BE2C (cell line): Measurements from ENCODE around the gene PLB1.
A peak's percentile ranks its signal among the peaks of the same experiment; 100 is the strongest.

Experiments
- DNase-seq: peaks from one replicate; pipeline ENCODE4 v3.0.0-alpha.2; 2020
- H3K27me3 ChIP-seq: fragments of 250-450 bp; sonication (Bioruptor Pico); 2 replicates; pipeline ENCODE4 v1.5.1; 2020; ENCODE audit warnings: mild to moderate bottlenecking
- H3K36me3 ChIP-seq: fragments of 250-450 bp; sonication (Bioruptor Pico); 2 replicates; pipeline ENCODE4 v1.5.1; 2020; ENCODE audit warnings: mild to moderate bottlenecking
- H3K4me1 ChIP-seq: fragments of 250-450 bp; sonication (Bioruptor Pico); 2 replicates; pipeline ENCODE4 v1.5.1; 2020
- H3K4me3 ChIP-seq: 2 replicates; pipeline ENCODE4 v1.5.1; 2011; ENCODE audit warnings: low read depth, low read length
- H3K9me3 ChIP-seq: fragments of 250-450 bp; sonication (Bioruptor Pico); 2 replicates; pipeline ENCODE4 v1.5.1; 2020
- TF ChIP-seq, protein P1 (sequence below): IDR thresholded peaks from 2 replicates; pipeline ENCODE4 v1.5.1; 2012; ENCODE audit warnings: mild to moderate bottlenecking, low read depth, low read length

The PLB1 gene

DNA sequence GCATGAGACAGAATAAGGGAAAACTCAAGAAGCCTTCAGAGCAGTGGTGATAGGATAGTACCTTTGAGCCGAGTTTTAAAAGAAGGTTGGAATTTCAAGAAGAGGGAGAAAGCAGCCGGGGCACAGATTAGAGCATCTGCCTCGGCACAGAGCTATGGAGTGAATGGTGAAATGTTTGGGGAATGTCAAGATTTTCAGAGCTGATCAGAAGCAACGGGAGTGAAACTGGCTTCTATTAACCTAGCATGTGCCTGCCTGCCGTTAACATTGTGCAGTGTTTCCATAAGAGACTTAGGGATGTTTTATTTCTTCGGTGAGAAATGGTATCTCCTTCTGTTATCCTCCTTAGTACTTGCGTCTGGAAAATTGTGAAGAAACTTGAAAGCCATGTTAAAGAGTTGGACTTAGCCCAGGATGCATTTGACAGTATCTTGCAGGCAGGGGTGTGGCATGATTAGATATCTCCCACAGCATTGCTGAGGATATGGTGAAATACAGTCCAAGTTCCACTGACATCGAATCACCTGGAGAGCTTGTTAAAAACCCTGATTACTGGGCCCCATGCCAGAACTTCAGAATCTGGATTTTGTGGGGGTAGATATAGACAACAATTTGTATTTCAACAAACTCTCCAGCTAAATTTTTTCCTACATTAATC, 158.9 kb downstream of the PLB1 start:
- Histone ChIP-seq H3K36me3 (no peaks in the 10 kb centered on the region), H3K4me1 (peaks cover 23% of the 10 kb centered on the region), H3K27me3 (no peaks in the 10 kb centered on the region), H3K9me3 (no peaks in the 10 kb centered on the region; the same call in 1 of the 2 replicates), H3K4me3 (no peak overlapping the region)
- no peak for DNase-seq
- TF ChIP-seq, protein P1, sequence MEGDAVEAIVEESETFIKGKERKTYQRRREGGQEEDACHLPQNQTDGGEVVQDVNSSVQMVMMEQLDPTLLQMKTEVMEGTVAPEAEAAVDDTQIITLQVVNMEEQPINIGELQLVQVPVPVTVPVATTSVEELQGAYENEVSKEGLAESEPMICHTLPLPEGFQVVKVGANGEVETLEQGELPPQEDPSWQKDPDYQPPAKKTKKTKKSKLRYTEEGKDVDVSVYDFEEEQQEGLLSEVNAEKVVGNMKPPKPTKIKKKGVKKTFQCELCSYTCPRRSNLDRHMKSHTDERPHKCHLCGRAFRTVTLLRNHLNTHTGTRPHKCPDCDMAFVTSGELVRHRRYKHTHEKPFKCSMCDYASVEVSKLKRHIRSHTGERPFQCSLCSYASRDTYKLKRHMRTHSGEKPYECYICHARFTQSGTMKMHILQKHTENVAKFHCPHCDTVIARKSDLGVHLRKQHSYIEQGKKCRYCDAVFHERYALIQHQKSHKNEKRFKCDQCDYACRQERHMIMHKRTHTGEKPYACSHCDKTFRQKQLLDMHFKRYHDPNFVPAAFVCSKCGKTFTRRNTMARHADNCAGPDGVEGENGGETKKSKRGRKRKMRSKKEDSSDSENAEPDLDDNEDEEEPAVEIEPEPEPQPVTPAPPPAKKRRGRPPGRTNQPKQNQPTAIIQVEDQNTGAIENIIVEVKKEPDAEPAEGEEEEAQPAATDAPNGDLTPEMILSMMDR, result no peak

DNA sequence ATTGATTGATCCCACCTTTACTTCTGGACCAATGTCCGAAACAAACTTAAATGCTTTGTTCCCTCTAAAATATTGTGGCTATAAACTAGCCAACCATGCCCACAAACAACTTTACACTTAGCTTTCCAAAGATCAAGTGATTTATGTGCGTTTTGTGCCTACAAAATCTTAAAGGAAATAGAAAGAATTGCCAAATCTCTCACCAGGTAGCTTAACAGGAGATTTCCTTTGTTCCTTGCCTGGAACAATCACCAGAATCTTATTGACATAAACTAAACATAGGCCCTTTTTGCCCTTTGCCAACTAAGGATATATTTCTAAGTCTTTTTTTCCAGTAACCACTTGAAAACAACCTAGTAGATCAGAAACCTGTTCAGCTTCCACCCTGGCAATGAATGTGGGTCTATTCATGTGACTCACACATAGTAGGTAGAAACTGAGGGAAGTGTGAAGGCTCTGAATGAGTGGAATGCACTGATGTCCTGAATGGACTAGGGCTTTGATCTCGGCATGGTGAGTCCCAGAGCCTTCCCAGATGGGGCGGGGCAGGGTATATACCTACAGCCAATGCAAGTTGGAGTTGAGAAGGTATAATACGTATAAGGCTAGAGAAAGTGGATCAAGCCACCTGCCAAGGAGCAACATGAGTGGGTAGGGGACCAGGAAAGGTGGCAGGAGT, 161.2 kb downstream of the PLB1 start:
- TF ChIP-seq, protein P1, result no peak
- peaks cover 24% of the 10 kb centered on the region for H3K4me1 ChIP-seq
- no peaks in the 10 kb centered on the region for H3K36me3 ChIP-seq
- no peak overlapping the region for H3K4me3 ChIP-seq
- H3K9me3 ChIP-seq, result no peaks in the 10 kb centered on the region; the same call in 1 of the 2 replicates
- DNase-seq, result no peak
- no peaks in the 10 kb centered on the region for H3K27me3 ChIP-seq

DNA sequence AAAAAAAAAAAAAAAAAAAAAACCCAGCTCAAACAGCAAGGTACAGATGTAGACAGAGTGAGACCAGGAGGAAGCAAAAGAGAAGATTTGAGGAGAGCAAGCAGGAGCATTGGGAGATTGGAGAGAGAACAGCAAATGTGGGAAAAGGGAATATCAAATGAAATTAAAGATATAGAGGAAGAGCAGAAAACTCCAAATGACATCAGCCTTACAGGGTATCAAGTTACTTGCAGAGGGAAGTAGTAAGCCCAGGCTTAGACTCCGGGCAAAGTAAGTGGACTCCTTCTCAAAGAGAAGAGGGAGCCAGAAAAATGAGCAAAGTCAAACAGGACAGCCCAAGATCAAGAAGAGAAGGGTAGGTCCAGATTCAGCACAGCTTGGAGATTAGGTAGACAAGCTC, 162.5 kb downstream of the PLB1 start:
- no peaks in the 10 kb centered on the region for H3K27me3 ChIP-seq
- no peak for DNase-seq
- peaks cover 29% of the 10 kb centered on the region for H3K4me1 ChIP-seq
- H3K9me3 ChIP-seq, result no peaks in the 10 kb centered on the region; the same call in 1 of the 2 replicates
- TF ChIP-seq, protein P1, result no peak
- no peaks in the 10 kb centered on the region for H3K36me3 ChIP-seq
- no peak overlapping the region for H3K4me3 ChIP-seq

DNA sequence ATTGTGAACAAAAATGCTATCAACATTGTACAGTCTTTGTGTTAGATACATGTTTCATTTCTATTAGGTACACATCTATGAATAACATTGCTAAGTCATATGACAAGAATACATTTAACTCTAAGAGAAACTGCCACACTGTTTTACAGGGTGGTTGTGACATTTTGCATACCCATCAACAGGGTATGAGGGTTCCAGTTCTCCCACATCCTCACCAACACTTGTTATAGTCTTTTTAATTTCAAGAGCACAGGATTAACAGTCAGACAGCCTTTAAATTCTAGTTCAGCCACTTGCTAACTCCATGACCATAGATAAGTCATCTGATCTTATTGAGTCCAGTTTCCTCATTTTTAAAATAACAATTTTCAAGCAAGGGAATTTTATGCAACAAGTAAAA, 163.3 kb downstream of the PLB1 start:
- no peaks in the 10 kb centered on the region for H3K27me3 ChIP-seq
- no peaks in the 10 kb centered on the region; the same call in 1 of the 2 replicates for H3K9me3 ChIP-seq
- TF ChIP-seq, protein P1, result no peak
- H3K36me3 ChIP-seq, result no peaks in the 10 kb centered on the region
- peaks cover 33% of the 10 kb centered on the region for H3K4me1 ChIP-seq
- no peak overlapping the region for H3K4me3 ChIP-seq
- no peak for DNase-seq

DNA sequence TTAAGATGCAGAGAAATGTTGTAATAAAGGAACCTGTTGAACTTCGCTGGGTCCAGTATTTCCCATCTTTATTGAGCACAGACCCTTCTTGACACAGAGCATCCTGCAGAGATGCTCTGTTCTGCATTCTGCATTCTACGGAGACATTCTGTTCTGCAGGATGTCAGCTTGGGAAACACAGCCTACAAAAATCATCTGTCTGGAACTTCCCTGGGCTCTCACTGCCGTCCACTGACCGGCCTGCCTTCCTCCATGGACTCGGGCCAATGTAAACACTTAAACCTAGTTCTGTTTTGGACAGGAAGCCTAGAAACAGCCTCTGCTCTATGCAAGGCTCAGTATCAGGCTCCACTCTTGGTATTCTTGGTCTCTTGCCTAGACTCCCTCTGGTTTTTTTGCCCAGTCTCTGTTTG, 165.7 kb downstream of the PLB1 start:
- peaks cover 27% of the 10 kb centered on the region for H3K4me1 ChIP-seq
- peak; percentile 49 for DNase-seq
- no peak overlapping the region for H3K4me3 ChIP-seq

DNA sequence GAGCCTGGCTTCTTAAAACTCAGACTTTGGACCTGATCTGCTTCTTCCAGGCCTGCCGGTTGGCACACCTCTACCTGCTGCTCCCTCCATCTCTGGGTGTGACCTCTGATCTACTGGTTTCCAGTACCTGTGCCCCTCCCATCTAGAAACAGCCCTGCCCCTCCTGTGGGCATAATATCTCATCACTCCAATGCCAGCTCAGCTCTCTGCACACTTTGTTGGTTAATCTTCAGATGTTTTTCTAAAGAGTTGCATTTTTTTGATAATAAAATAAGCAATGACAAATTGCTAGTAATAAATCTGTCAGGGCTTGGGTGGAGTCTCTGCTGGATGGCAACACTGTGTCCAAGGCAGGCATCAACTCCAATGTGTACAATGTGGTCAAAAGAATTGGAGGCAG, 166.2 kb downstream of the PLB1 start:
- Histone ChIP-seq H3K4me1 (peaks cover 27% of the 10 kb centered on the region), H3K4me3 (no peak overlapping the region), H3K27me3 (no peaks in the 10 kb centered on the region), H3K9me3 (no peaks in the 10 kb centered on the region), H3K36me3 (no peaks in the 10 kb centered on the region)
- DNase-seq, result no peak
- TF ChIP-seq, protein P1, result no peak

More for the DNA sequence above, 165.7 kb downstream of the PLB1 start:
- Histone ChIP-seq H3K9me3 (no peaks in the 10 kb centered on the region), H3K27me3 (no peaks in the 10 kb centered on the region), H3K36me3 (no peaks in the 10 kb centered on the region)
- TF ChIP-seq, protein P1, result no peak
